ENCODE data around the gene RRAGD.
A peak's percentile ranks its signal among the peaks of the same experiment; 100 is the strongest.

Gene RRAGD

GRCh38 chr6:89375427-89376267 is 36.4 kb downstream of the RRAGD start:
- DNase-seq (ENCODE audit: low read depth in 2 of 2): peak; percentile 27 to 54

DNA sequence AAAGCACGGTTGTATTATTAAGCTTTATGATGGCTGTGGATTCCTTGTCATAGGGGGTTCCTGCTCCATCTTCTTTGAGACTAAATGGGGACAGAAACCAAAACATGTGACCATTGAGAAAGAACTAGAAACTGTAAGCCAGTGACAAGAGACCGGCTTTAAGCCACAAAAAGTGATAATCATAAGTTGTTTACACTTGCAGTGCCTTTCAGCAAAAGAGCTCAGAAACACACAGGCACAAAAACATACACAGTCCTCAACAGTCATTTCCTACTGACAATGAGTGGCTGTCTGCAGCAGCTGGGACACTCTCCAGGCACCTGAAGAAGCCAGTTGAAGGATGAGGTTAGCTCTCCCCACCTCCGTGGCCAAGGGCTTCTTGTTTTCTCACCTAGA is 39.6 kb downstream of the RRAGD start:
- DNase-seq (ENCODE audit: low read depth in 2 of 2): no peak

GRCh38 chr6:89371849-89372505 is 40.1 kb downstream of the RRAGD start:
- peak; percentile 65 to 68 for DNase-seq (ENCODE audit: low read depth in 2 of 2)

DNA sequence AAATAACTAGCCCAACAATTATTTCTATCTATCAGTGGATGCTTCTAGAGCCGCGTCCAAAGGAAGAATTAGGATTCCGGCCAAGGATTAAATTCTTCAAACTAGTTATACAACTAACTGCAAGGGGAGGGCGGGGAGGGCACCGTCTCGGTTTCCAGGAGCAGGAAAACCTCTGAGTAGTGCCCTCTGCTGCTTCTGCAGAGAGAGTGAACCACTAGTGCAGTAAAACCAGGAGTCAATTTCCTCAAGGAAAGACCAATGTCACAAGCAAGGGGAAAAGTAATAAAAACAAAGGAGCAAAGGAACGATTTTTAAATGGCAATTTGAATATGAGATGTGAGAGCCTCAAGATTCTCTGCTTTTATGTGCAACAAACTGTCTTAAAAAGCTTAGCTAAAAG is 43.1 kb downstream of the RRAGD start:
- DNase-seq (ENCODE audit: low read depth in 2 of 2): no peak

DNA sequence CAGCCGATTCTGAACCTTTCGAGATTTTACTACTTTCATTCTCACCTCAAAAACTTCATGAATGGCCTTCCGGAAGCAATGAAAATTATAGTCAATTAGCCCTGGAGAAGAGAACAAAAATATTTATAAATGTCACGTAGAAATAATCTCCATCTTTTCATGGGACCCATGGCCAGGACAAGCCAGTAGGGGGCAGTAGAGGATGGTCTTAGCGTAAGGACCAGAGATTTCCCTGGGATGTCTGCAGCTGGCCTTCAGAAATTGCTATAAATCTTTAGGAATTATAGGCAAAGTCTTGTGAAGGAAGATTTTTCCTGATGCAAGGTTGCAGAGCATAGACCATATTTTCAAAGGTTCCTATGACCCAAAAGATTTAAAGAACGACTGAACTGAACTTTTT is 44.0 kb downstream of the RRAGD start:
- peak in 1 of 2 donors; percentile 18 for DNase-seq (ENCODE audit: low read depth in 2 of 2)

- no peak for DNase-seq (ENCODE audit: low read depth in 2 of 2)
These were observed 47.5 kb downstream of the RRAGD start for GRCh38 chr6:89364586-89364985.

- DNase-seq (ENCODE audit: low read depth in 2 of 2): no peak
These were observed 50.9 kb downstream of the RRAGD start for GRCh38 chr6:89361171-89361570.

DNA sequence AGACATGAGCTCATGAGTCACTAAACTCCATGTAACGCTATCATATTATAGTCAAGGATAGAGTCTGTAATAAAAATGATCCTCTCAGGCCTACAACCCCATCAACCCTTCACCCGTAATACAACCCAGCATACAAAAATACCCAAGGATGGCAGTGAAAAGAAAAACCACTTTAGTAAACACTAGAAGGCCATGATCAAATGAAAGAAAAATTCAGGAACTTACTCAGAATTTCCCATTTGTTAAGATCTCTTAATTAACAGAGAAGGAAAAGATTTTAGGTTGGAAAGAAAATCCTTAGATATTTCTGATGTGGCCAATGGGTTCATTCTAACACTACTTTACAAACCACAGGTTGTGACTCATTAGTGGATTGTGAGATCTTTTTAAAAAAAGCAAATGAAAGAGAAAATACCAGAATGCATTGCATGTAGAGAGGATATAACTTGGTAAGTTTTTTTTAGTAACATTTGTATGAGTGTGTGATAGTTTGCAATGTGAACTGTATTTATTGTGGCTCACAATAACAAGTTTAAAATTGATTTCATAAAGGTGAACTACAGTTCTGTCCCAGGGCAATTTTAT is 51.6 kb downstream of the RRAGD start:
- DNase-seq (ENCODE audit: low read depth in 2 of 2): no peak

DNA sequence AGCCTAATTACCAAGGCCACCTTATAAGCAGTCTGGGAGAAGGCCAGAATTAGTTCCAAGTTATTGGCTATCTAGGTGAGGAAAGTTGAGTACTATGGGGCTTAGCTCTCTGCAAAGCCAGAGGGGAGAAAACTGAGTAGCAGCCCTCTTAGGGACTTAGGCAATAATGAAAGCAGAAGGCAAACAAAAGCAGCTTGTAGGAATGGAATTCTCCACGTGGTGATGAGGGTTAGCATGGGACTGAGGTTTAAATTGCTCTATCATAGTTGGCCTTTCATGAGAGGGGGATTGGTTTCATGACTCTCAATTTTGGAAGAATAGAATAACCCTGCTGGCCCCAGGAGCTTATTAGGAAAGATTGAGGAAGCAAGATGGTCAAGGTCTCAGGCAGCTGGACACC is 52.5 kb downstream of the RRAGD start:
- DNase-seq (ENCODE audit: low read depth in 2 of 2): no peak

DNA sequence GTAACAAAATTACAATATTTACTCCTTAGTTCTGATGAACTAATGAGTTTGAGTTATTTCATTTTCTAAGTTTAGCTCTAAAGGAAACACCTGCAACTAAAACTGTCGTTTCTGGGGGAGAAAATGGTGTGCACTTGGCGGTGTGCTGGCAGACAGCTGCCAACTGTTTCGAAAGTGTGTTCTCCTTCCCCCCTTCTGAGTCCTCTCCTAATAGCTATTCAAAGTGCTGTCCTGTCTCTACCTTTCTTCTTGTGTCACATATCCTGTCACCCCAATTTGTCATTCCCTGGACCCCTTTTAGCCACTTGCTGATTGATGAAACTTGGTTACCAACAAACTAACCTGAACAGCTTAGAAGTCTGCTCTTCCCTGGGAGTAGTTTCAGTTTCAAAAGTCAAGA is 54.7 kb downstream of the RRAGD start:
- DNase-seq (ENCODE audit: low read depth in 2 of 2): no peak

- DNase-seq (ENCODE audit: low read depth in 2 of 2): no peak
These were observed 55.4 kb downstream of the RRAGD start for GRCh38 chr6:89356642-89357170.

DNA sequence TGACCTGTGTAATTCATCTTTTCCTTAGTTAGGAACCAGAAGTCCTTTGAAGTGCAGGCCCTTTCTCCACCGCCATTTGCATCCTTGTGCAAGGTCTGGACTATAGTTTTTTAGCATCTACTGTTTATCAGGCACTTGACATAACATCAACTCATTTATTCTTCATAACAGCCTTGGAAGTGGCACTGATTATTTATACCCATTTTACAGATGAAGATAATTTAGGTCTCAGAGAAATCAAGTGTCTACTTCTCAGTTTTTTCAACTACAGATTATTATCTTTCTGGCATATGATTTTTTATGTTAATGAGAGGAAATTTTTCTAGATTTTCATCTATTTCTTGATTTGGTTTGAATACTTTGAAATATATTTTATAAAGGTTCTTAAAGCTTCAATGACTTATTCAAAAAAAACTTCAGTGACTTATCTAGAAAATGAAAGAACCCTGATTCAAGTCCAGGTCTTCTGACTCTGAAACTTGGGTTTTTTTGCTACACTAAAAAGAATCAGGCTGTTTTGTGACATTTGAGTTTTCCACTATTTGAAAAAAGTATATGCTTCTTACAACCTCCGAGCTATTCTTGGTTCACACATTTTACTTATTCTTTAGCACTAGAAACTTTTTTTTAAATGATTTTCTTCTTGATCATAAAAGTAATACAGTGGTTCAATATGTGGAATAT is 56.4 kb downstream of the RRAGD start:
- DNase-seq (ENCODE audit: low read depth in 2 of 2): no peak

DNA sequence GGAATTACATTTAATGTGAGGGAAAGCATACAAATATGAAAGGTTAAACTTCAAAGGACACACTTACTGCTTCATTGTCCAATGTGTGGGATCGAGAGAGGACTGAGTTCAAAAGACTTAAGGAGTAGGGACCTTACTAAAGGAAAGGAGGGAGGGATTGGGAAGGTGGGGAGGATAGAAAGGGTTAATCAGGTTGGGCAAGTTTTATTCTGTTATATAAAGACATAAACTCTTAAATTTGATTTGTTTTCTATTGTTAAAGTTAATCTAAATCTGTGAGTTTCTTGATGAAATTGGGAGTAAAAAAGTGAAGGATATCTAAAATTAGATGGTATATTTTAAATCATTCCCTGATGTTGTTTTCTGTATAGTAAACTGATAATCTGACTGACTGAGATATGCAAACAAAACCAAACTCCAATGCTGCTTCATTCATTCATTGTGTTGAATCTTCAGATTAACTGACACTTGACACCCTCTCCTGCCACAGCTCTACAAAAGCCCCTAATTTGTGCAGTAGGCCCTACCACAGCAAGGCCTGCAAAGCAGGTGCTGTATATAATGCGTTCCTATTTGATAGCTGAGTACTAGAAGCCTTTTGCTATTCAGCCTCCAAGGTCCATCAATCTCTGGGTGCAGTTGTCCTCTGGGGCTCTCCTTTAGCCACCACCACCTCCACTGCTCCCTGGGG is 58.2 kb downstream of the RRAGD start:
- DNase-seq (ENCODE audit: low read depth in 2 of 2): no peak

GRCh38 chr6:89353118-89353556 is 58.9 kb downstream of the RRAGD start:
- DNase-seq (ENCODE audit: low read depth in 2 of 2): no peak

DNA sequence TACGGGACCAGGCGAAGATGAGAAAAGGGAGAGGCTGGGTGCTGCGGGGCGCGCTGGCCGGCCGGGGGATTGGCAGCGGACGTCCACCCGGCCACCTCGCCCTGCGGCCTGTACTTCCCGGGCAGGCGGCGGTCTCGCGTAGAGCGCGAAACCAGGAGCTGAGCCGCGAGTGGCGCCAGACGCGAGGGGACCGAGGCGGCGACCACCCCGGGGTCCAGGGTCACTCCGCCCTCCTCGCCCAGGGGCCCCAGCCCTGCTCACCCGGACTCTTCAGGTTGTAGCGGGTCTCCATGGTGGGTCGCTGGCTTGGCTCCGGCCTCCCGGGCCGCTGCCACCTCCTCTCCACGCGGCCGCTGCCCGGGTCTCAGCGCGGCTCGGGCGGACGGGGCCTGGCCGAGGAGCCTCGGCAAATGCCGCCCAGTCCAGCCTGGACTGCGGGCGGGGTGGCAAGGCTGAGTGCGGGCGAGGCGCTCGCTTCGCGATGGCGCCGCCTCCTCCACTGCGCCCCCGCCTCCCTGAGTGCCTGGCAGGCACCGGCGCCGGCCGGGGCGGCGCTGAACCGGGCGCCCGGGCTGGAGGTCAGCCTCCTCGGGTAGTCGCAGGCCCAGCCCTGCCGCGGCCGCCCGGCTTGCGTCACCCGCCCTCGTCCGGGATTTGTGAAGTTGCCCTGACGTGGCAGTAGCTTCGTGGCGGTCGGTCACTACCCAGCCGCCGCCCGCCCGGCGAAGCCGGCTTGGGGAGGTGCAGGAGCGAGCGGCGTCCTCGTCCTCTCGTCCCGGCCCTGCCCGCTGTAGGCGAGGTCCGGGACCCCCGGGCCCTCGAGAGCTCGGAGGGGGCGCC is 59.6 kb downstream of the RRAGD start, which contains the start of gene UBE2J1:
Gene UBE2J1 (minus strand): TSS at position 445 of the 840 bp plus-strand sequence. CDS start 153 bp downstream, at position 292.
- peak; percentile 44 to 49 for DNase-seq (ENCODE audit: low read depth in 2 of 2)

- no peak for DNase-seq (ENCODE audit: low read depth in 2 of 2)
These were observed 60.3 kb downstream of the RRAGD start for GRCh38 chr6:89351671-89352277.

DNA sequence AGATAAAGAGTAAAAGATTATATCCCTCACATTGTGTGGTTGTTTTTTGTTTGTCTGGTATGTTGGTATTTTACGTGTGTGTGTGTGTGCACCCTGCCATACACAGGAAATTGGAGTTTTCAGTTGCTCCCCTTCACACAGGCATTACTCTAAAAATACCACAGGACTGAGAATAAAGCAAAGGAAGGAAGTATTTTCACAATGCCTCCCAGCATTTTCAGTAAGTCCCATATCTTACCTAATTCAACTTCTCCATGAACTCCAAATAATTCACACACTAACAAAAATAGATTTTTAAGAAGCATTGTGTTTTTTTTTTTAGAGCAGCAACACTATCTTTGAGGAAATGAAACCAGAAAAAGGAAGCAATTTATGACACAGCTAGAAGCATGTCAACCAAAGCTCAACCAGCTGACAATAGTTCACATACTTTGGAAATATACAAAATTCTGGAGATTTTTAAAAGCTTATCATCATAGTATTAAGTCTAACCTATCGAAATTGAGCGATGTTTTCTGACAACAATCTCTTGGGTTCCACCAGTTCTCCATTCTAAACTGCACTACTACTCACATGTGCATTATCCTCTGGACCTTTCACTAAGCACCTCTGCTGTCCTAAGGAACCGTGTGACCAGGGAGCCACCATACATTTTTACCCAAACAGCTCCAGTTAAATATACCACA is 61.6 kb downstream of the RRAGD start:
- DNase-seq (ENCODE audit: low read depth in 2 of 2): no peak

DNA sequence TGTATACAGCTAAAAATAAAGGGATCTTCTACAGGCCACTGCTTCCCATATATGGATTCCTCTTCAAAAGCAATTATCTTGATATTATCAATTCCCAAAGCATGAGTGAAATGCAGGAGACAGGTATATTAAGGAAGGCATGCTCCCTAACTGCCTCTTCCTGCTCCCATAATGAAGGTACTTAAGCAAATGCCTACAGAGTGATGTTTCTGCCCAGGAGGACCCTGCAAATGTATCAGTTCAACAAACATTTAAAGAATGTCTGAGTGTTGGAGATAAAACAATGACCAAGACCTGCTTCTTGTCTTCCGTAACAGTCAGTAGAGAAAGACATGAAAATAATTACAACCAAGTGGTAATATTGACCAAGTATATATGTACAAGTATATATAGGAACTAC is 63.7 kb downstream of the RRAGD start:
- no peak for DNase-seq (ENCODE audit: low read depth in 2 of 2)

- no peak for DNase-seq (ENCODE audit: low read depth in 2 of 2)
These were observed 64.2 kb downstream of the RRAGD start for GRCh38 chr6:89347825-89348224.

Measured in activated CD8-positive, alpha-beta memory T cell treated with anti-CD3 and anti-CD28 coated beads for 4 hours (primary cell).